CD4-positive, alpha-beta T cell treated with Interleukin-6 at 100 ng/mL for 8 hours (primary cell): Measurements from ENCODE around the gene RNU2-1.
"Not testable (repeated sequence)": the region's sequence is repeated elsewhere in the genome, so short reads cannot be mapped to it uniquely, and the experiment has no call there.

ENCODE experiments used
- DNase-seq: peaks from one replicate; pipeline ENCODE4 v3.0.0-alpha.2; 2020; ENCODE audit warnings: mixed read lengths, low spot score

RNU2-1 gene

DNA sequence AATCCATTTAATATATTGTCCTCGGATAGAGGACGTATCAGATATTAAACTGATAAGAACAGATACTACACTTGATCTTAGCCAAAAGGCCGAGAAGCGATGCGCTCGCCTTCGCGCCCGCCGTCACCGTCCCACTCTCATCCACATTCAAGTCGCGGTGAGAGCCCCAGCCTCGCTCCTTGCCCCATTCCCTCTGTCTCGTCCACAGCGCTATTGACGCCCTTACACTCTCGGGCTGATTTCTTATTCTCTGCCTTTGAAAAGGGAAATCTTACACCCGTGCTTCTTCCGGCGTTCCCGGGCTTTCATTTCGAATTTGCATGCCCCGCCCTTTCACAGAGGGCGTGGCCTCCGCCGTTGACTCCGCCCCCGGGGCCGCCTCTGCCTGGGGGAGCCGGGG, at the start of gene RNU2-1:
Gene RNU2-1 (minus strand): TSS at position 101 of the 400 bp plus-strand sequence.
- DNase-seq = not testable (repeated sequence)

DNA sequence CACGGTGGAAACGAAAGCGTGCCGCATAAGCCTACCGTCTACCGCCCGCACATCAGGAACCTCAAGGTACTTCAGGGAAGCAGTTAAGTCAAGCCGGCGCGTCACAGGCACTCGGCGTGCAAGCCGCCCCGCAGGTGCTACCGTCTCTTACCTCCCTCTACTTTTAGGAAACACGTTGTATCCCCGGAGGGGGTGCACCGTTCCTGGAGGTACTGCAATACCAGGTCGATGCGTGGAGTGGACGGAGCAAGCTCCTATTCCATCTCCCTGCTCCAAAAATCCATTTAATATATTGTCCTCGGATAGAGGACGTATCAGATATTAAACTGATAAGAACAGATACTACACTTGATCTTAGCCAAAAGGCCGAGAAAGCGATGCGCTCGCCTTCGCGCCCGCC, 39.1 kb upstream of the RNU2-1 start:
- DNase-seq = not testable (repeated sequence)

DNA sequence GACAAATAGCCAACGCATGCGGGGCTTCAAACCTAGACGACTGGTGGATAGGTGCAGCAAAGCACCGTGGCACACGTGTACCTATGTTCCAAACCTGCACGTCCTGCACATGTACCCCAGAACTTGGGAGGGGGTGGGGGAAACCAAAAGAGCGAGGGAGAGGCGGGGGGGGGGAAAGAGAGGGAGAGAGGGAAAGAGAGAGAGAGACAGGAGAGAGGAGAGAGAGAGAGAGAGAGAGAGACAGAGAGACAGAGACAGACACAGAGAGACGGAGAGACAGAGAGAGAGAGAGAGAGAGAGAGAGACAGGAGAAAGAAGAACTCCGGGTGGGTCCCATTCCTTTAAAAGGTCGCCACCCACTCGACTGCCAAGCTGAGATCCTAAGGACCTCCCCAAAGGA, 38.7 kb upstream of the RNU2-1 start:
- DNase-seq = not testable (repeated sequence)

DNA sequence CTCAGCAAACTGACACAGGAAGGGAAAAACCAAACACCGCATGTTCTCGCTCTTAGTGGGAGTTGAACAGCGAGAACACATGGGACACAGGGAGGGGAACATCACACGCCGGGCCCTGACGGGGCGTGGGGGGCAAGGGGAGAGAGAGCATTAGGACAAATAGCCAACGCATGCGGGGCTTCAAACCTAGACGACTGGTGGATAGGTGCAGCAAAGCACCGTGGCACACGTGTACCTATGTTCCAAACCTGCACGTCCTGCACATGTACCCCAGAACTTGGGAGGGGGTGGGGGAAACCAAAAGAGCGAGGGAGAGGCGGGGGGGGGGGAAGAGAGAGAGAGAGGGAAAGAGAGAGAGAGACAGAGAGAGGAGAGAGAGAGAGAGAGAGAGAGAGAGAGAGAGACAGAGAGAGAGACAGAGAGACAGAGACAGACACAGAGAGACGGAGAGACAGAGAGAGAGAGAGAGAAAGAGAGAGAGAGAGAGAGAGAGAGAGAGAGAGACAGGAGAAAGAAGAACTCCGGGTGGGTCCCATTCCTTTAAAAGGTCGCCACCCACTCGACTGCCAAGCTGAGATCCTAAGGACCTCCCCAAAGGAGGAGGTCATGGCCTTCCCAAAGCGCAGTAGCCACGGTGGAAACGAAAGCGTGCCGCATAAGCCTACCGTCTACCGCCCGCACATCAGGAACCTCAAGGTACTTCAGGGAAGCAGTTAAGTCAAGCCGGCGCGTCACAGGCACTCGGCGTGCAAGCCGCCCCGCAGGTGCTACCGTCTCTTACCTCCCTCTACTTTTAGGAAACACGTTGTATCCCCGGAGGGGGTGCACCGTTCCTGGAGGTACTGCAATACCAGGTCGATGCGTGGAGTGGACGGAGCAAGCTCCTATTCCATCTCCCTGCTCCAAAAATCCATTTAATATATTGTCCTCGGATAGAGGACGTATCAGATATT, 37.1 kb upstream of the RNU2-1 start:
- not testable (repeated sequence) for DNase-seq

DNA sequence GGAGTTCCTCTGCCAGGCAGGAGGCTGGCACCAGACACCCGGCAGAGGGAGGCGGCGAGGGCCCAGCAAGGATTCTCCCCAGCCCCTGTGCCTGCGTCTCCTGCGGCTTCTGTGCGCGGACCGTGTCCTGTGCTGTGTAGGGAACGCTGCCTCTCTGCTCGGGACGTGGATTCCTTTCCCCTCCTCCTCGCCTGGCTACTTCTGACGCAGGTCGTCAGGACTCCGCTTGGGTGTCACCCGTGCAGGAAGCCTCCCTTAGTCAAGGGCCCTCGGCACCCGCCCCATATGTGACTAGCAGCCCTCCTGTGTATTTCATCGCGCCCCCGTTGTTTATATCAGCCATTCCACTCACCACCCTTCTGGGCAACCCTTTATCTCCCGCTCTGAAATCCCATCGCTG, 12.7 kb upstream of the RNU2-1 start:
- DNase-seq = not testable (repeated sequence)

DNA sequence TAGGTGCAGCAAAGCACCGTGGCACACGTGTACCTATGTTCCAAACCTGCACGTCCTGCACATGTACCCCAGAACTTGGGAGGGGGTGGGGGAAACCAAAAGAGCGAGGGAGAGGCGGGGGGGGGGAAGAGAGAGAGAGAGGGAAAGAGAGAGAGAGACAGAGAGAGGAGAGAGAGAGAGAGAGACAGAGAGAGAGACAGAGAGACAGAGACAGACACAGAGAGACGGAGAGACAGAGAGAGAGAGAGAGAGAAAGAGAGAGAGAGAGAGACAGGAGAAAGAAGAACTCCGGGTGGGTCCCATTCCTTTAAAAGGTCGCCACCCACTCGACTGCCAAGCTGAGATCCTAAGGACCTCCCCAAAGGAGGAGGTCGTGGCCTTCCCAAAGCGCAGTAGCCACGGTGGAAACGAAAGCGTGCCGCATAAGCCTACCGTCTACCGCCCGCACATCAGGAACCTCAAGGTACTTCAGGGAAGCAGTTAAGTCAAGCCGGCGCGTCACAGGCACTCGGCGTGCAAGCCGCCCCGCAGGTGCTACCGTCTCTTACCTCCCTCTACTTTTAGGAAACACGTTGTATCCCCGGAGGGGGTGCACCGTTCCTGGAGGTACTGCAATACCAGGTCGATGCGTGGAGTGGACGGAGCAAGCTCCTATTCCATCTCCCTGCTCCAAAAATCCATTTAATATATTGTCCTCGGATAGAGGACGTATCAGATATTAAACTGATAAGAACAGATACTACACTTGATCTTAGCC, 7.0 kb upstream of the RNU2-1 start:
- not testable (repeated sequence) for DNase-seq

DNA sequence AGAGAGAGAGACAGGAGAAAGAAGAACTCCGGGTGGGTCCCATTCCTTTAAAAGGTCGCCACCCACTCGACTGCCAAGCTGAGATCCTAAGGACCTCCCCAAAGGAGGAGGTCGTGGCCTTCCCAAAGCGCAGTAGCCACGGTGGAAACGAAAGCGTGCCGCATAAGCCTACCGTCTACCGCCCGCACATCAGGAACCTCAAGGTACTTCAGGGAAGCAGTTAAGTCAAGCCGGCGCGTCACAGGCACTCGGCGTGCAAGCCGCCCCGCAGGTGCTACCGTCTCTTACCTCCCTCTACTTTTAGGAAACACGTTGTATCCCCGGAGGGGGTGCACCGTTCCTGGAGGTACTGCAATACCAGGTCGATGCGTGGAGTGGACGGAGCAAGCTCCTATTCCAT, 5.8 kb upstream of the RNU2-1 start:
- DNase-seq = not testable (repeated sequence)

DNA sequence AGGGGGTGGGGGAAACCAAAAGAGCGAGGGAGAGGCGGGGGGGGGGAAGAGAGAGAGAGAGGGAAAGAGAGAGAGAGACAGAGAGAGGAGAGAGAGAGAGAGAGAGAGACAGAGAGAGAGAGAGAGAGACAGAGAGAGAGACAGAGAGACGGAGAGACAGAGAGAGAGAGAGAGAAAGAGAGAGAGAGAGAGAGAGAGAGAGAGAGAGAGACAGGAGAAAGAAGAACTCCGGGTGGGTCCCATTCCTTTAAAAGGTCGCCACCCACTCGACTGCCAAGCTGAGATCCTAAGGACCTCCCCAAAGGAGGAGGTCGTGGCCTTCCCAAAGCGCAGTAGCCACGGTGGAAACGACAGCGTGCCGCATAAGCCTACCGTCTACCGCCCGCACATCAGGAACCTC, 514 bp downstream of the RNU2-1 start:
- not testable (repeated sequence) for DNase-seq

DNA sequence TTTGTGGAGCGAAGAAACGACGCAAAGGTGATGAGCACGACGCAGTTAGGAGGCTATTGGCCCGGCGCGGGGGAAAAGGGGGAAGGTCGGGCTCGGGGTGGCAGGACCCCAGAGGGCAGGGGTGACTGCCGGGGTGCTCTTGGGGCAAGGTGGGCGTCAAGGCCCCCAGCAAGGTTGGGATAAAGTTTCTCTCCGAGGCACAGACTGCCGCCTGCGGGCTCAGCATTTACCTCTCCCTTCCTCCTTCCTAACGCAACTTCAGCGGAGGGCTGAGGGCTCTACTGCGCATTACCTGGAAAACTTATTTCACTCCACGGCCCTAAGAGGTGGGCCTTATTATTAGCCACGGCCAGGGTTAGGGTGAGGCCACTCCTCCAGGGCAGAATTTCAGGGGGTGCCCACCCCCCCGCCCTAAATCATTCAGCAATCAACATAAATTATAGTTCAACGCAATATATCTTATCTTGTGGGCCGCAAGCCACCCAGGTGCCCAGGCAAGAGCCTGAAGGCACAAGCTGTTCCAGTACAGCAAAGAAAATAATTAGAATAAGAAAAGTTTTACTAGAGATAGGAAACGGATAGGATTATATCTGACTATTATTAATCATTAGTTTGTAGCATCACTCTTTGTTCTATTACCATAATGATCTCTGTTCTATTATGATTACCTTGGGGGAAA, 1.6 kb downstream of the RNU2-1 start:
- DNase-seq = not testable (repeated sequence)

DNA sequence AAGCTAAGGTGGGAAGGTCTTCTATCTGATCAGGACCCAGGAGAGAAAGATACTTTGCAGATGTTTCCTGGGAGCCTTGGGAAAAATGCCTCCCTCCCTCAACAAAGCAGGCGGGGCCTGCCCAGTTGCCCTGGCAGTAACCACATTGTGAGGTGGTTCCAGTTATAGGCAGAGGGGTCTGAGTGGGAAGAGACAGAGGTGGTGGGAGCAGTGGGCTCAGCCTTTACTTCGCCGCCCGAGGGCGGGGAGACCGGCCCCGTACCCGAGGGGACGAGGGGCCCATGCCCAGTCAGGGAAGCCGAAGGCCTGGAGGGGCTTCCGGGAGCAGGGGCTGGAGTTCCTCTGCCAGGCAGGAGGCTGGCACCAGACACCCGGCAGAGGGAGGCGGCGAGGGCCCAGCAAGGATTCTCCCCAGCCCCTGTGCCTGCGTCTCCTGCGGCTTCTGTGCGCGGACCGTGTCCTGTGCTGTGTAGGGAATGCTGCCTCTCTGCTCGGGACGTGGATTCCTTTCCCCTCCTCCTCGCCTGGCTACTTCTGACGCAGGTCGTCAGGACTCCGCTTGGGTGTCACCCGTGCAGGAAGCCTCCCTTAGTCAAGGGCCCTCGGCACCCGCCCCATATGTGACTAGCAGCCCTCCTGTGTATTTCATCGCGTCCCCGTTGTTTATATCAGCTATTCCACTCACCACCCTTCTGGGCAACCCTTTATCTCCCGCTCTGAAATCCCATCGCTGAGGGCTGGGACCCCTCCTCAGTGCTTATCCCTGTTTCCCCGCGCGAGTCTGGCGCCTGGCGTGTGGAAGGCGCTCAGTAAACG, 2.4 kb downstream of the RNU2-1 start:
- not testable (repeated sequence) for DNase-seq

DNA sequence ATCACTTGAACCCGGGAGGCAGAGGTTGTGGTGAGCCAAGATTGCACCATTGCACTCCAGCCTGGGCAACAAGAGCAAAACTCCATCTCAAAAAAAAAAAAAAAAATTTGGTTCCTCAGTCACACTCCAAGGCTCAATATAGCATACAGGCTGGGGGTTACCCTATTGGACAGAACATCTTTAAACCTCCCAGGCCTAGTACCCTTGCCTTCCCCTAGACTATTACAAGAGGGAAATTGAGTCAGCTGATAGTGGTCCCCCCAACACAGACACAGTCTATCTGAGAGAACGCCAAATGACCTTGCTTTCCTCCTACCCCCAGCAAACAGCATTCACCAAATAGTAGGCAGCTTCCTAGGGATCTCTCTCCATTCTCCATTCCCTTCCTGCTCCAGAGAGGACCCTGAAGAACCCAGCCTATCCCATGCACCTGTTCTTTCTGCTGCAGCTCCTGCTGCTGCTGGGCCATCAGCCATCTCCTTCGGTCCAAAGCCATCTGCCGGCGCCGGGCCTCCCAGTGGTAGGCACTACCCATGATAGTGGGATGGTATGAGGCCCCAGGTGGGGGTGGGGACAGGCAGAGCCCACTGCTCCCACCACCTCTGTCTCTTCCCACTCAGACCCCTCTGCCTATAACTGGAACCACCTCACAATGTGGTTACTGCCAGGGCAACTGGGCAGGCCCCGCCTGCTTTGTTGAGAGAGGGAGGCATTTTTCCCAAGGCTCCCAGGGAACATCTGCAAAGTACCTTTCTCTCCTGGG, 5.6 kb downstream of the RNU2-1 start, which contains the start of gene CCDC200:
Gene CCDC200 (minus strand): TSS at position 604 of the 763 bp plus-strand sequence. CDS start 69 bp downstream, at position 535.
- not testable (repeated sequence) for DNase-seq

DNA sequence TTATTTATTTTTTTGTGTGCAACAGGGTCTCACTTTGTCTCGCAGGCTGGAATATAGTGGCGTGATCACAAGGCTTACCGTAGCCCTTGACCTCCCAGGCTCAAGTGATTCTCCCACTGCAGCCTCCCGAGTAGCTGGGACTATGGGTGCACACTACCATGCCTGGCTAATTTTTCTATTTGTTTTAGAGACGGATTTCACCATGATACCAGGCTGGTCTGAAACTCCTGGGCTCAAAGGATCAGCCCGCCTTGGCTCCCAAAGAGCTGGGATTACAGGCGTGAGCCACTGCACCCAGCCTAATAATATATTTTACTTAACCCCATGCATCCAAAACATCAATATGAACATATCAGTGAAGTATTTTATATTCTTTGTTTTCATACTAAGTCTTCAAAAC, 7.4 kb downstream of the RNU2-1 start:
- no peak for DNase-seq

DNA sequence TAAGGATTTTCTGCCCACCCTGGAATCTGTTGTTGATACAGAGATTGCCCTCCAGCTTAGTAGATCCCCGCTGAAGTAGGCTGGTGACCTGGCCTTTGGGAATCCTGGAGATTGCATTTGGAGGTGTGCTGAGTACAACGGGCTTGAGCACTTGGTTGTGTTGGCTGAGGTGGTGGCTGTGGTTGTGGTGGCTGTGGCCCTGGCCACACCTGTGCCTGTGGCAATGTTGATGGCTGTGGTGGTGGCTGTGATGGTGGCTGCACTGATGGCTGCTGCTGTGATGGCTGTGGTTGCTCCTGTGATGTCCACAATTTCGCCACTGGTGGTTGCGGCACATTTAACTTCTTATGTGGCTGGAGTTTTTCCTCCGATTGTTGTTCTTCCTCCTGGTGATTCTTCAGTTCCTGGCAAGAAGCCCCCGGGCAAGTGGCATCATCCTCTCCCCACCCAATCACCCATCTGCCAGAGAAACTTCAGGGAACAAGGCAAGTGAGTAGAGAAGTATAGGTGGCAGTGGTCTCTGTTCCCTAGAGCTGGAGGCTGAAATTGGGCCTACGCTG, 9.6 kb downstream of the RNU2-1 start:
- DNase-seq = no peak

DNA sequence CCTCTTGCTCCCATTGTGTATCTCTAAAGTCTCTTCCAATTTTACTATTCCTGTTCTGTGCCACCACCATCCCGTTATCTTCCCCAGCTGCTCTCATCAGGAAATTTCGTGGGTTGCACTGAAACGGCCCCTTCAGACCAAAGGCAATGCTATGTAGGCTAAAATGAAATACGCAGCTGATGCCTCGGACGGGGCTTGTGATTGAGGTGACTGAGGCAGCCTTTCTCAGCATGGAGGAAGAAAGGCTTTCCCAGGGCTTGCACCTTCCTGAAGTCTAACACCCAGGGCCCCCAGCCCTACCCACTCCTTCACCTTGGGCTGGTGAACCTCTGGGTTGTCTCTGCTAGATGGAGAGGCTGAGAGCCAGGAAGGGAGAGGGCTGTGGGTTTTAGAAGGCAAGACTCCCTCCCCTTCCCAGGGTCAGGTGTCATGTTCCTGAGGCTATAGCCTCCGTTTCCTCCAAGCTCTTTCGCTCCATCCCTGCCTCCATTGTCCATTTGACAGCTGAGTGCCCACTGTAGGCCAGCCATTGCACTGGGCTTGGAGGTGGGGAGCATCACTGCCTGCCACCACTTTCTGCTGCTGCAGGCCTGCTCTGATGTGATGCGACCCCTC, 13.2 kb downstream of the RNU2-1 start:
- no peak for DNase-seq

DNA sequence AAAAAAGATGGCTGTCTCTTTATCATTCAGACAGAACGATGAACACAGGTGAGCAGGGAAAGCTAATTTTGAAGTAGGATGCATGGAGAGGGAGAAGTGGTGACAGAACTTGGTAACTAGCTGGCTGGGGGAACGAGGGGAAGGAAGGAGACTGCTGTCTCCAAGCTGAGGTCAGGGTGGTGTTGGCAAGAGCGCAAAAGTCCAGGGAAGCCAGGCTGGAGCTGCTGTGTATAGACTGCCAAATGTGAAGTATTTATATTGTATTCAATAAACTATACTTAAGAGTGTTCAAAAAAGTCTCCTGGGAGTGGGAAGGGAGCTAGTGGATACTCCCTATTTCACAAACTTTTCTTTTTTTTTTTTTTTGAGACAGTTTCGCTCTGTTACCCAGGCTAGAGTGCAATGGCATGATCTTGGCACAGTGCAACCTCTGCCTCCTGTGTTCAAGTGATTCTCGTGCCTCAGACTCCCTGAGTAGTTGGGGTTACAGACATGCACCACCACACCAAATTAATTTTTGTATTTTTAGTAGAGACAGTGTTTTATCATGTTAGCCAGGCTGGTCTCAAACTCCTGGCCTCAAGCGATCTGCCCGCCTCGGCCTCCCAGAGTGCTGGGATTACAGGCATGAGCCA, 13.9 kb downstream of the RNU2-1 start:
- DNase-seq = no peak

DNA sequence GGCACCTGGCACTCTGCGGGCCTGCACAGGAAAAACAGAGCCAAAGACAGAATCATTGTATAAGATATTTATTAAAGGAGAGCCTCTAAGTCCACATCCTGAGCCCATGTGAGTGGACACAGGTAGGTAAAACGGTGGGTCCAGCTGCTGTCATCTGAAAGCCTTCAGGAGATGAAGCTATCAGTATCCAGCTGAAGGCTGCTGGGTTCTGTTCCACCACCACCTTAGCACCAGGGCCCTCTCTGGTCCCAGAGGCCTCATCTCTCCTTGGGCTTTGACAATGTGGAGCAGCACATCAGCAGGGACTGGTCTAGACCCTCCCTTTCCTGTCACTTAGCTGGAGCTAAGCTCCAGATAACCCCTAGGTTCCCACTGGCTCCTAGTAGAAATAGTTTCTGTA, 14.8 kb downstream of the RNU2-1 start:
- DNase-seq = no peak

DNA sequence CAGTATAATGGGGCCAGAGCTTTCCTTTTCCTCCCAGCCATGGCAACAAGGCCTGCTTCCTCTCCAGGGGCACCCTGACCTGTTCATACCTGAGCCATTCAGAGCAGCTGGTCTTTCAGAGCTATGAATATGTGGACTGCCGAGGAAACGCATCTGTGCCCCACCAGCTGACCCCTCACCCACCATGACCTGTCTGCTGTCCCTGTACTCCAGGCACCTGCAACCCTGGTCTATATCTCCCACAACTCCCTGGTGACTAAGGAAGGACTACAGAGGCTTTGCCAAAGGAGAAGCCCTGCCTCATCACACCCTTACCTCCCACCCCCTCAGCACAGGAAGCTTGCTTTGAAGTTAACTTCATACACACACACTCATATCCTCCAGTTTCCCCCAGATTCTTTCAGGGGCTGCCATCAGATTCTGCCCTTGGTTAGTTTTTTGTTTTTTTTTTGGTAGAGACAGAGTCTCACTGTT, 16.1 kb downstream of the RNU2-1 start:
- no peak for DNase-seq

DNA sequence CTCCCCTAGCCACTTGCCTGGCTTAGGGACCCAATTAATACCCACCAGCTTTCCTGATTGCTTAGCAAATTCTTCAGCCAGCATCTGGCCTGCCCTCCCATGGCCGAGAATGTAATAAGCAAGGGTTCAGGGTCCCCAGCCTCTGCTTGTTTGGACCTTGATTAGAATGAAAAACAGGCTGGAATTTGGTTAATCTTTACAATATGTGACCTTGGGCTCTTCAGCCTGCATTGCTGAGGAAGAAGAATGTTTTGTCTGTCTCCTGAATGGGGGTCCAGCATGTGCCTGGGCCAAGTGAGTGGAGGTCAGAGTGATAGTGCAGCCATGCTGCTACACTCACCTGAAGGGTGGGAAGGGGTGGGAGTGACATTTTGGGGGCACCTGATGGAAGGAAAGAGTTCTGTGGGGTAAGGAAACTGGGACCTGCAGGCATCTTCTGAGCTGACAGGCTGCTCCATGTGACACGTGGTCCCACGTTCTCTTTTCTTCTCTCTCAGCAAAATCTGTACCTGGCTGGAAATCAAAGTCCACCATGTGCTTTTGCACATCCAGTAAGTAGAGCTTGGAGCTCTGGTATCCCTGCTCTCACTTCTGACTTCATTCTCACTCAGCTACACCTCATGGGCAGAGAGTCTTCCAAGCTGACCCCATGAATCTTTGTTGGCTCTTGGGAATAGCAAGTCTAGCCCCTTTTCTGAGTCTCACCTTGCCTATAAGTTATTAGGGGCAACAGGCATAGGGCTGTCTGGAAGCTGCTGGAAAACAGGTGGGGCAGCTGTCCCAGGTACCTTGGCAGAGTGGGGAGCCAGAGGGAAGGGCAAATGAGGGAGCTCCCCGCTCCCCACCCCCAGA, 16.8 kb downstream of the RNU2-1 start:
- no peak for DNase-seq
